ENCODE results near the gene PDE5A.
A peak's percentile ranks its signal among the peaks of the same experiment; 100 is the strongest.

PDE5A gene

GRCh38 chr4:119525771-119526712 lies 102.6 kb downstream of the PDE5A start:
- DNase-seq (ENCODE audit: insufficient read length, low spot score): no peak
- no peak for FAIRE-seq

GRCh38 chr4:119525005-119525749 lies 103.4 kb downstream of the PDE5A start:
- no peak for DNase-seq (ENCODE audit: insufficient read length, low spot score)

GRCh38 chr4:119523399-119523798 lies 105.2 kb downstream of the PDE5A start:
- DNase-seq (ENCODE audit: insufficient read length, low spot score) (no peak), FAIRE-seq (no peak)

More at GRCh38 chr4:119525005-119525749, 103.4 kb downstream of the PDE5A start:
- no peak for FAIRE-seq

- no peak for FAIRE-seq
- no peak for DNase-seq (ENCODE audit: insufficient read length, low spot score)
These were observed 107.3 kb downstream of the PDE5A start for GRCh38 chr4:119521268-119521667.

GRCh38 chr4:119518915-119519410 lies 109.6 kb downstream of the PDE5A start:
- no peak for DNase-seq (ENCODE audit: insufficient read length, low spot score)
- no peak for FAIRE-seq

- DNase-seq (ENCODE audit: insufficient read length, low spot score) (no peak), FAIRE-seq (no peak)
These were observed 110.2 kb downstream of the PDE5A start for GRCh38 chr4:119518230-119518892.

- FAIRE-seq: no peak
- no peak for DNase-seq (ENCODE audit: insufficient read length, low spot score)
These were observed 111.0 kb downstream of the PDE5A start for GRCh38 chr4:119517361-119518229.

GRCh38 chr4:119512398-119512797 lies 116.2 kb downstream of the PDE5A start:
- FAIRE-seq (no peak), DNase-seq (ENCODE audit: insufficient read length, low spot score) (no peak)

GRCh38 chr4:119510395-119511149 lies 118.0 kb downstream of the PDE5A start:
- DNase-seq (ENCODE audit: insufficient read length, low spot score): no peak
- FAIRE-seq: no peak

GRCh38 chr4:119508281-119508680 lies 120.3 kb downstream of the PDE5A start:
- DNase-seq (ENCODE audit: insufficient read length, low spot score) (no peak), FAIRE-seq (peak; percentile 39)

- no peak for FAIRE-seq
- no peak for DNase-seq (ENCODE audit: insufficient read length, low spot score)
These were observed 121.8 kb downstream of the PDE5A start for GRCh38 chr4:119506806-119507205.

GRCh38 chr4:119504616-119505015 lies 124.0 kb downstream of the PDE5A start:
- FAIRE-seq (no peak), DNase-seq (ENCODE audit: insufficient read length, low spot score) (no peak)

- no peak for FAIRE-seq
- no peak for DNase-seq (ENCODE audit: insufficient read length, low spot score)
These were observed 126.9 kb downstream of the PDE5A start for GRCh38 chr4:119501740-119502139.

GRCh38 chr4:119498527-119498926 lies 130.1 kb downstream of the PDE5A start:
- FAIRE-seq: no peak
- no peak for DNase-seq (ENCODE audit: insufficient read length, low spot score)

- no peak for DNase-seq (ENCODE audit: insufficient read length, low spot score)
These were observed 134.7 kb downstream of the PDE5A start for GRCh38 chr4:119493886-119494285.

GRCh38 chr4:119493419-119493818 lies 135.2 kb downstream of the PDE5A start:
- DNase-seq (ENCODE audit: insufficient read length, low spot score) (no peak), FAIRE-seq (no peak)

More at GRCh38 chr4:119493886-119494285, 134.7 kb downstream of the PDE5A start:
- FAIRE-seq: no peak

- DNase-seq (ENCODE audit: insufficient read length, low spot score) (no peak), FAIRE-seq (no peak)
These were observed 138.3 kb downstream of the PDE5A start for GRCh38 chr4:119490335-119490734.

- peak; percentile 31 for FAIRE-seq
- DNase-seq (ENCODE audit: insufficient read length, low spot score): no peak
These were observed 139.3 kb downstream of the PDE5A start for GRCh38 chr4:119489305-119489704.

GRCh38 chr4:119480331-119480730 lies 148.3 kb downstream of the PDE5A start:
- FAIRE-seq (no peak), DNase-seq (ENCODE audit: insufficient read length, low spot score) (no peak)
